SH-SY5Y (cell line): ENCODE results near the gene DPP8.

ENCODE experiments used
- GATA2 ChIP-seq: IDR thresholded peaks from 2 replicates; pipeline ENCODE4 v1.6.1; 2011; ENCODE audit warnings: mild to moderate bottlenecking, low read depth, low read length
- GATA3 ChIP-seq: IDR thresholded peaks from 2 replicates; pipeline ENCODE4 v1.6.1; 2011; ENCODE audit warnings: low read depth, mild to moderate bottlenecking, low read length, moderate library complexity

DNA sequence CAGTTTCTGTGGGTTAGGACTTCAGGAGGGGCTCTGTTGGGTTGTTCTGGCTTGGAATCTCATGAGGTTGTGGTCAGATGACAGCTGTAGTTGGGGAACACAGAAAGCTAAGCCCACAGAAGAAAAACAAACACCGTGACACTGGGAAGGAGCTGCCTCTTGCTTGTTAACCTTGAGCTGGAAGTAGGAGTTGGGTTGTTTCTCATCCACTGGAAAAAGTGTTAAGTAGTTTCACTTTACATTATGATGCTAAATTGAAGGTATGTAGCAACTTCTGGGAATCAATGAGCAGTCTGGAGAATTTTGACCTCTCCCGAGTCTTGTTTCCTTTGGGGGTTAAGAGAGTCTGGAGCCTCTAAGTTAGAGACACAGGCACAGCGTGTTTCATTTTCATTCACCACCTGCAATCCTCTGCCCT, 33.2 kb upstream of the DPP8 start:
- no peak for TF ChIP-seq GATA3
- TF ChIP-seq GATA2: no peak
